HUES64 (cell line): ENCODE data around the gene FIGNL1.

Source experiments
- H3K27ac ChIP-seq: 2 replicates; pipeline ENCODE4 v1.7.0; 2013; ENCODE audit warnings: low read depth, low read length, inconsistent platforms
- H3K27me3 ChIP-seq: 2 replicates; pipeline ENCODE4 v1.6.1; 2013; ENCODE audit warnings: mild to moderate bottlenecking, low read length; ENCODE audit not compliant: insufficient read depth
- H3K36me3 ChIP-seq: 2 replicates; pipeline ENCODE4 v1.6.1; 2013; ENCODE audit warnings: mild to moderate bottlenecking, low read length; ENCODE audit not compliant: insufficient read depth
- H3K4me1 ChIP-seq: 2 replicates; pipeline ENCODE4 v1.6.1; 2013; ENCODE audit warnings: mild to moderate bottlenecking, low read length, moderate library complexity; ENCODE audit not compliant: insufficient read depth
- H3K4me3 ChIP-seq: 2 replicates; pipeline ENCODE4 v1.5.1; 2013; ENCODE audit warnings: mild to moderate bottlenecking, low read length, moderate library complexity
- H3K9ac ChIP-seq: 2 replicates; pipeline ENCODE4 v1.6.1; 2013; ENCODE audit warnings: mild to moderate bottlenecking, low read depth, low read length
- H3K9me3 ChIP-seq: 2 replicates; pipeline ENCODE4 v1.6.1; 2013; ENCODE audit warnings: low read depth, low read length; ENCODE audit not compliant: insufficient read depth
- WGBS: fragments of 150-250, 120-280 bp; methylation state at CpG from one replicate; pipeline ENCODE4 v1.1.7; 2013; ENCODE audit warnings: missing lambda C conversion rate; 5-methylcytosine and 5-hydroxymethylcytosine counted together

Gene FIGNL1

DNA sequence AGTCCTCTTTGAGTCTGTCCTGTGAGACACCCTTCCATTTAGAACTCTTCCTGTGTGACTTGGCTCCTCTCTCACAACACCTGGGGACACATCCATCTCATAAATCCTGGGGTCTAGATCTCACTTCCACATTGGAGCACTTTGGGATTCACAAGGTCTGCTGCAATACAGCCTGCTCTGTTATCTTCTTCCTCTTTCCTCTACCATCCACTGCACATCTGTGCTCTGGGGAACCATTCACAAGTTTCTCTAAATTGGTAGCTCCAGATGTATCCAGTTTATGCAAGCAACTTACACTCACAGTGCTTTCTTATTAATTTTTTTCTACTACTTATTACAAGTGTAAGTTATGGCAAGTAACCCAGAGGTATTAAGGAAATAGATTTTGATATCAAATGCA, 5.5 kb upstream of the FIGNL1 start:
- H3K27ac ChIP-seq = no peak overlapping the region
- H3K9ac ChIP-seq = no peak overlapping the region

DNA sequence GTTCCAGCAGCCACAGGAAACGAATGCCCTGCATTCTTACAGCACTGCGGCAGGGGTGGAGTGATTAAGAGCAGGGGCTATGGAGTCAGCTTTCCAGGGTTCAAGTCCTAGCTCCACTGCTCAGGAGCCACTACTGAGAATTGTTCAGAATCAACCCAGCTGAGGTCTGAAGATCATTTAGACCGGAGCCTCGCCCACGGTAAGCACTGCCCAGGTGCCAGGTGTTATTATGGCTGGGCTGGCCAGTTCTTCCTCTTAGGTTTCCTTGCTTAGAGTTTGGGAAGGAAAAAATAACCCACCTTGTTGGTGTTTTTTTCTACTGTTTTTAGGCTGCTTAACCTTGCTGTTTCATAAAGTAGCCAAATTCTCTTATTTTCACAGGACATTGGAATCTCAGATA, 4.8 kb upstream of the FIGNL1 start:
- WGBS = 94% methylated on average over 4 of the region's 5 CpGs
- H3K4me3 ChIP-seq = no peak overlapping the region
- no peaks in the 10 kb centered on the region for H3K9me3 ChIP-seq
- H3K9ac ChIP-seq = no peak overlapping the region
- no peak overlapping the region for H3K27ac ChIP-seq
- H3K27me3 ChIP-seq = no peaks in the 10 kb centered on the region
- no peaks in the 10 kb centered on the region for H3K36me3 ChIP-seq
- H3K4me1 ChIP-seq = no peaks in the 10 kb centered on the region

More for the DNA sequence above, 5.5 kb upstream of the FIGNL1 start:
- H3K36me3 ChIP-seq = no peaks in the 10 kb centered on the region
- H3K4me3 ChIP-seq = no peak overlapping the region
- no peaks in the 10 kb centered on the region for H3K9me3 ChIP-seq
- H3K4me1 ChIP-seq = no peaks in the 10 kb centered on the region
- H3K27me3 ChIP-seq = no peaks in the 10 kb centered on the region

DNA sequence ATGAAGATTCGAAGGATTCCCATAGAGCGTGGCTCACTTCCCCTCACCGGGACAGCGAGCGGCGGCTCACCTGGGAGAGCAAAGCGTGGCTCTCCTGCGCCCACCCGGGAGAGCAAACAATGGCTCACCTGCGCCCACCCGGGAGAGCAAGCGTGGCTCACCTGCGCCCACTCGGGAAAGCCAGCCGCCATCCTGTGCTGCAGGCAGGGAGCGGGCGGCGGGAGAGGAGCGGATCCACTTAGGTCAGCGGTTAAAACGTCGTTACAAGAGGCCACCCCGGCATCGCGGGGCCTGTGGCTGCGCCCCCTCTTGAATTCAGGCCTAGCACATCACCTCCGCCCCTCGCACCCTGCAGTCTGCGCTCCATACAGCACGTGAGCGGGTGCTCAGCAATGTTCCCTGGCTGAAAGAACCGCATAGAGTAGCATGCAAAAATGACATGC, 461 bp upstream of the FIGNL1 start:
- 90% methylated on average over 32 of the region's 32 CpGs for WGBS
- H3K36me3 ChIP-seq = peaks cover 14% of the 10 kb centered on the region
- H3K4me1 ChIP-seq = peaks cover 18% of the 10 kb centered on the region; the same call in 1 of the 2 replicates
- peak overlapping the region; percentile 28; the same call in 1 of the 2 replicates for H3K9ac ChIP-seq
- no peak overlapping the region for H3K27ac ChIP-seq
- H3K9me3 ChIP-seq = no peaks in the 10 kb centered on the region
- H3K27me3 ChIP-seq = no peaks in the 10 kb centered on the region
- peak overlapping the region; percentile 64 for H3K4me3 ChIP-seq

DNA sequence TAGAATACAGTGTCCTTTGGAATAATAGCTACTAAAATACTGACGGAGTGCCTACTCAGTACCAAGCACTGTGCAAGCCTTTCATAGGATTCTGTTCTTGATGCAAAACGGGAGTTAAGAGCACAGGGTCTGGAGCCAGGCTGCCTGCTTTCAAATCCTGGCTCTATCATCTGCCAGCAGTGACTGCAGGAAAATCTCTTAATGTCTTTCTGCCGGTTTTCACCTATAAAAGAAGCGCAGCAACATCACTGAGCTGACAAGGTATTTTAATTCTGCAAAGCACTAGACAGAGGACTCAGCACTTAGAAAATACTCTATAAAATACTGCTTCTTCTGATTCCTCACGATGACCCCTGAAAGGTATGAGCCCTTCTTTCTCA, 659 bp downstream of the FIGNL1 start:
- Histone ChIP-seq H3K27ac (peak overlapping the region; percentile 24; the same call in 1 of the 2 replicates), H3K4me3 (peak overlapping the region; percentile 64), H3K9ac (peak overlapping the region; percentile 69; the same call in 1 of the 2 replicates), H3K36me3 (peaks cover 24% of the 10 kb centered on the region), H3K4me1 (peaks cover 18% of the 10 kb centered on the region; the same call in 1 of the 2 replicates), H3K27me3 (no peaks in the 10 kb centered on the region), H3K9me3 (no peaks in the 10 kb centered on the region)
- WGBS = 23% methylated on average over 5 of the region's 5 CpGs

DNA sequence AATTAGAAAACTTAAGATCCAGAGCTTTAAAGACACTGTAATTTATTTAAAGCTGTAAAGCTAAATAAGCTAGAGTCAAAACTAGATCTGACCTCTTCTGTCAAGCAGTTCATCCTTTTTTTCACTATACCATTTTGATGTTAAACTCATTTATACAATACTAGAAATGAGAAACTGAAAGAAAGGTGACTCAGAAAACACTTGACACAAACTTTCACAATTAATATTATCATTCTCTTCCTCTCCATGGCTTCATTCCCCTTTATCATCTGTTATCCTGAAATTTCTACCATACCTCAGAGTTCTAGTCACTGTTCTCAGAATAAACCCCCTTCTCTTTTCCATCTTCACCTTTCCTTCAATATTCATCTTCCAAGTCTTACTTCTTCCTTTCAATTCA, 1.3 kb downstream of the FIGNL1 start:
- H3K4me3 ChIP-seq = no peak overlapping the region

DNA sequence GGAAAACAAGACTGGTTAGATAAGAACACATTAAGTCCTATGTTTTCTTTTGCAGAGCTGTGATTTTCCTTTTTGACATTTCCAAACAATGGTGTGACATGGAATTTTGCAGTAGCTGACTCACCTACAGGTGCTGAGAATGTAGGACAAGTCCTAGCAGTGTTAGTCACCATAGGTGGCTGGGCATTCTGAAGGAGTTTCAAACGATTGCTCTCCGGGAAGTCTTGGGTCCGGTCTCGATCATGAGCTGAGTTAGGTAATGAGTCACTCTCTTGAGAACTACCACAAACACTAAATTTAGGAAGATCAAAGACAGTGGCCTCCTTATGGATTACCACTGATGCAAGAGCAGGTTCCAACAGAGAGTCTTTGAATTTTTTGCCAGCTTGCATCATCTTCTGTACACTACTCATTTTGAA, 3.6 kb downstream of the FIGNL1 start:
- no peak overlapping the region for H3K27ac ChIP-seq
- H3K36me3 ChIP-seq = peaks cover 24% of the 10 kb centered on the region
- H3K4me3 ChIP-seq = no peak overlapping the region
- 79% methylated on average over 4 of the region's 4 CpGs for WGBS
- H3K27me3 ChIP-seq = no peaks in the 10 kb centered on the region
- no peaks in the 10 kb centered on the region for H3K9me3 ChIP-seq
- no peak overlapping the region for H3K9ac ChIP-seq
- peaks cover 18% of the 10 kb centered on the region; the same call in 1 of the 2 replicates for H3K4me1 ChIP-seq

More for the DNA sequence above, 1.3 kb downstream of the FIGNL1 start:
- no peak overlapping the region for H3K9ac ChIP-seq
- no peaks in the 10 kb centered on the region for H3K9me3 ChIP-seq
- H3K4me1 ChIP-seq = peaks cover 18% of the 10 kb centered on the region; the same call in 1 of the 2 replicates
- no peak overlapping the region for H3K27ac ChIP-seq
- H3K27me3 ChIP-seq = no peaks in the 10 kb centered on the region
- peaks cover 24% of the 10 kb centered on the region for H3K36me3 ChIP-seq

DNA sequence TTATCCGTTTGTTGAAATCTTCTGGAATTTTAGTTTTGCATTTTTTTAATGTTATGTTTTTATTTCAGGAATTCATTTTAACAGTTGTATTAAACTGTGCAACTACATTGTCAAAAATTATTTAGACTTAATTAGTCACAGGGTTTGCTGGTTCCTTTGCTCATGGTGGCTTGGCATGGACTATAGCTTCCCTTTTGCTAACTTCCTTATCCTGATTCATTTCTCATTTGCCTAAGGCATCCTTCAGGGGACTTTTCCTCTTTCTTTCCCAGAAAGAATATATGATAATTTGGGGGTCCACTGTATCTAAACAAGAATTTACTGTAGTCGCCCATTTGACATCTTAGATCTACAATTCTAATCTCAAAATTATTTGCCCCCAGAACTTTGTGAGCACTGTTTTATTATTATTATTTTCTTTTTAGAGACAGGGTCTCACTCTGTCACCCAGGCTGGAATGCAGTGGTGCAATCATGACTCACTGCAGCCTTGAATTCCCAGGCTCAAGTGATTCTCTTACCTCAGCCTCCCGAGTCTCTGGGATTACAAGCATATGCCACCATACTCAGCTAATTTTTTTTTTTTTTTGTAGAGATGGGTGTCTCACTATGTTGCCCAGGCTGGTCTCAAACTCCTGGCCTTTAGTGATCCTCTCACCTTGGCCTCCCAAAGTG, 13.9 kb downstream of the FIGNL1 start:
- no peak overlapping the region for H3K27ac ChIP-seq
- 90% methylated on average over 2 of the region's 3 CpGs for WGBS
- no peaks in the 10 kb centered on the region for H3K36me3 ChIP-seq
- no peaks in the 10 kb centered on the region for H3K9me3 ChIP-seq
- no peak overlapping the region for H3K4me3 ChIP-seq
- H3K4me1 ChIP-seq = no peaks in the 10 kb centered on the region; the same call in none of the 2 replicates
- H3K9ac ChIP-seq = no peak overlapping the region
- no peaks in the 10 kb centered on the region for H3K27me3 ChIP-seq

DNA sequence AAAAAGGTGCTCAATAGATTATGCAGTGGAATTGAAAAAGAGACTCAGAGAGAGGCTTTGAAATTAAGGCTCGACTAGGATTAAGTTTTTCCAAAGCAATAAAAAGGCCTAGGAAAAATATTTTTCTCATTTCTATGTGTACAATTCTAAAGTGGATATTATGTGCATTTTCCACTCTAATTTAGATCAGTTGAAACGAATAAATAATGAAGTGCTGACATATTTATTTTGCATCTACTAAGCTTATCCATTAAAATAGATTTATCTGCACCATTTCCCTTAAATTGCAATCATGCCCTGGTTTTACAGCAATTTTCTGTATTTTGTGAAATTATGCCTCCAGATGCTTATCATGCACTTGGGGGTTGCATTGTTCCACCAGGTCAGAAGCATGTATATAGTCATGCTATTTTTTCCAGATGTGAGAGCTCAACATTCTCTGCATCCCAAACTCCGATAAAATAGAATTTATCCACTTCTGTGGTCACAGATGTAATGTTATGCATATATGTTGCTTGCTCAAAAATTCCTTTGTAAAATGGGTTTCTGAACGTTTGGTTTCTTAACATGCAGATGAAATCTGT, 18.3 kb downstream of the FIGNL1 start:
- H3K9ac ChIP-seq = no peak overlapping the region
- no peak overlapping the region for H3K27ac ChIP-seq
- no peak overlapping the region for H3K4me3 ChIP-seq
- no peaks in the 10 kb centered on the region for H3K9me3 ChIP-seq
- no peaks in the 10 kb centered on the region; the same call in none of the 2 replicates for H3K4me1 ChIP-seq
- H3K36me3 ChIP-seq = no peaks in the 10 kb centered on the region
- 82% methylated on average over 3 of the region's 4 CpGs for WGBS
- no peaks in the 10 kb centered on the region for H3K27me3 ChIP-seq

DNA sequence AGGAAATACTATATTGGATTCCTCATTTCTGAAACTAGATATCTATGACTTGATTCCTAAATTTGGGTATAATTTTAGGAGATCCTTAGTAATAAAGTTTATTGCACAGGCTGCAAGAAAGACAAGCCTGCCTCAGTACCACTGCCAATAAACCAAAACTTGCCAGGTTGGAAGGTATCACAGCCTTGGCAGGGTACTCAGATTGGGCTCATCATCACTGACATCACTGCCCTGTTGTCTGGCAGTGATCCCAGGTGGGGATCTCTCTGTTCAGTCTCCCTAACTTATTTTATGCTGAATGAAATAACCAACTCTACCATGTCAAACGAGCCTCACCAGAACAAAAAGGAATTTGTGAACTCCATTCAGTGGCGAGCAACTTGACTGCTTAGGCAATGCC, 18.8 kb downstream of the FIGNL1 start:
- no peaks in the 10 kb centered on the region for H3K27me3 ChIP-seq
- 91% methylated on average over 2 of the region's 2 CpGs for WGBS
- no peak overlapping the region for H3K27ac ChIP-seq
- no peak overlapping the region for H3K4me3 ChIP-seq
- no peaks in the 10 kb centered on the region for H3K9me3 ChIP-seq
- H3K4me1 ChIP-seq = no peaks in the 10 kb centered on the region; the same call in none of the 2 replicates
- H3K9ac ChIP-seq = no peak overlapping the region
- no peaks in the 10 kb centered on the region for H3K36me3 ChIP-seq

DNA sequence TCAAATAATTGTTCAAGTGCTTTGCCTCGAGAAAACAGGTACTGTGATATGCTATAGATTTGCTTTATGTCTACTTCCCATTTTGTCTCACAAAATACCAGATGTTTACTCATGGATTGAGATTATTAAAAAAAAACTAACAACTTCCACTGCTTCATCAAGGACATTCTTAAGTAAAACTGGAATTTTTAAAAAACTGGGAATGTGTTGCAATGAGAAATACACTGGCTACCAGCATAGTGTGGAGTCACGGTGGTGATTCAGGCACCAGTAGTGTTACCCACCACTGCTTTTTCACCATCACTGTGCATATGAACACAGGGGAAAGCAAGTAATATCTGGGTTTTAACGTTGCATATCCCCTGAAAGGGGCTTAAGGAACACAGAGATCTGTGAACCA, 21.2 kb downstream of the FIGNL1 start:
- Histone ChIP-seq H3K4me1 (no peaks in the 10 kb centered on the region; the same call in 1 of the 2 replicates), H3K36me3 (no peaks in the 10 kb centered on the region), H3K9ac (no peak overlapping the region), H3K27me3 (no peaks in the 10 kb centered on the region), H3K27ac (no peak overlapping the region), H3K4me3 (no peak overlapping the region), H3K9me3 (no peaks in the 10 kb centered on the region)
- 84% methylated on average over 3 of the region's 3 CpGs for WGBS

DNA sequence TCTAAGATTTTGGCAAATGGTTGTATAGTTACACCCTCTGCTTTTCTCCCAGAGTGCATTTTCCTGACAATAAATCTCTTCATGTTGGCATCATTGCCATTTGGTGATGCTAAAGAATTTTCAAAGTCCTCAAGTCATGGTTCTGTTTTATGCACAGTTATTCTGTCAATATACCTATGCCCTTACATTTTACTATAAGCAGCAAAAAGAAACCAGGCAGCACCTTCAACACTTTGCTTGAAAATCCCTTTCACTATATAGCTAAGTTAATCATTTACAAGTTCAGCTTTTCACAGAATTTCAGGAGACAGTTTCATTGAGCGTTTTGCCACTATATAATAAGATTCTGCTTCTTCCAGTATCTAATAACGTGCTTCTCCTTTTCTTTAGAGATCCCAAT, 22.6 kb downstream of the FIGNL1 start:
- no peaks in the 10 kb centered on the region for H3K36me3 ChIP-seq
- no peaks in the 10 kb centered on the region; the same call in 1 of the 2 replicates for H3K4me1 ChIP-seq
- H3K9ac ChIP-seq = no peak overlapping the region
- no peak overlapping the region for H3K4me3 ChIP-seq
- no peaks in the 10 kb centered on the region for H3K9me3 ChIP-seq
- no peak overlapping the region for H3K27ac ChIP-seq
- 87% methylated on average over 2 of the region's 2 CpGs for WGBS
- H3K27me3 ChIP-seq = no peaks in the 10 kb centered on the region
